A549 (cell line): ENCODE results near the gene CACFD1. TPM values are rescaled to one million over a fixed set of nuclear protein-coding genes. Genes with fewer than 3 reads are reported as not detected.

ENCODE experiments used
- ATAC-seq, 2 experiments: fragments of 200-7000 bp in 1 of 2; fragments of >200 bp in 1 of 2; cut with Nextera tagmentation in 1 of 2; cut with Tn5 transposase in 1 of 2; 3 replicates each; pipeline versions ENCODE4 v1.8.0 to v1.9.1; 2018 to 2020; ENCODE audit warnings: mild to moderate bottlenecking in 1 of 2, moderate library complexity in 1 of 2
- CTCF ChIA-PET: fragments of 300-600 bp; sonication (Branson Sonifier 250); formaldehyde crosslinking; extraction: SDS; loops from one replicate; lab custom pipeline; 2021; ENCODE audit warnings: antibody characterized with exemption, inconsistent platforms; lab: Yijun Ruan, JAX
- POLR2A ChIA-PET: fragments of 350-600 bp; formaldehyde crosslinking; extraction: SDS; loops from one replicate; lab custom pipeline; 2021; ENCODE audit warnings: antibody characterized with exemption, inconsistent platforms; lab: Yijun Ruan, JAX
- DNase-seq, 2 experiments: peaks; one replicate each; pipeline versions ENCODE4 v3.0.0 to v3.0.0-alpha.2; 2011 to 2016; ENCODE audit warnings: low read depth in 1 of 2, low spot score in 1 of 2
- FAIRE-seq: peaks from 2 replicates; lab custom pipeline; 2011; peaks lifted over from hg19 to GRCh38; lab: Jason Lieb, UNC
- H3K27ac ChIP-seq, 2 experiments: fragments of >200 bp; sonication (Bioruptor Twin); formaldehyde crosslinking; 3 replicates each; pipeline ENCODE4 v1.5.1; 2016 to 2017
- H3K4me1 ChIP-seq: fragments of >200 bp; sonication (Bioruptor Twin); formaldehyde crosslinking; 3 replicates; pipeline ENCODE4 v1.6.1; 2016
- H3K4me2 ChIP-seq: fragments of >200 bp; sonication (Bioruptor Twin); formaldehyde crosslinking; 3 replicates; pipeline ENCODE4 v1.6.1; 2016
- H3K4me3 ChIP-seq: fragments of >200 bp; sonication (Bioruptor Twin); formaldehyde crosslinking; 3 replicates; pipeline ENCODE4 v1.5.1; 2016
- H3K9me3 ChIP-seq: fragments of >200 bp; sonication (Bioruptor Twin); formaldehyde crosslinking; 3 replicates; pipeline ENCODE4 v1.6.1; 2016
- CEBPB ChIP-seq, 2 experiments: fragments of >200 bp in 1 of 2; sonication (Bioruptor Twin) in 1 of 2; formaldehyde crosslinking in 1 of 2; IDR thresholded peaks; 2 replicates each; pipeline ENCODE4 v1.6.1; 2012 to 2016
- EHMT2 ChIP-seq: fragments of 200-600 bp; sonication (generic); IDR thresholded peaks from 2 replicates; pipeline ENCODE4 v1.6.1; 2016; ENCODE audit warnings: antibody characterized with exemption, low read depth, mild to moderate bottlenecking, moderate library complexity
- GATA3 ChIP-seq: IDR thresholded peaks from 2 replicates; pipeline ENCODE4 v1.6.1; 2012; ENCODE audit warnings: borderline replicate concordance
- JUN ChIP-seq, 2 experiments: fragments of >200 bp; sonication (Bioruptor Twin); formaldehyde crosslinking; IDR thresholded peaks; 2 replicates in 1 of 2; 3 replicates in 1 of 2; pipeline ENCODE4 v1.6.1; 2016 to 2017
- MAFK ChIP-seq: fragments of 450-650 bp; IDR thresholded peaks from 2 replicates; pipeline ENCODE4 v1.6.1; 2014; ENCODE audit not compliant: partially characterized antibody
- MAZ ChIP-seq: fragments of 150-350 bp; IDR thresholded peaks from 2 replicates; pipeline ENCODE4 v1.6.1; 2014; ENCODE audit warnings: antibody characterized with exemption, low read depth, low read length, borderline replicate concordance
- PHF8 ChIP-seq: fragments of 200-600 bp; sonication (generic); IDR thresholded peaks from 2 replicates; pipeline ENCODE4 v1.6.1; 2016; ENCODE audit warnings: low read depth, mild to moderate bottlenecking, antibody characterized with exemption, moderate library complexity, borderline replicate concordance
- RARB ChIP-seq: fragments of 250-450 bp; sonication (Bioruptor Pico); IDR thresholded peaks from 2 replicates; pipeline ENCODE4 v1.8.0; 2021; ENCODE audit warnings: mild to moderate bottlenecking, moderate library complexity
- RNF2 ChIP-seq: fragments of 200-600 bp; sonication (generic); IDR thresholded peaks from 2 replicates; pipeline ENCODE4 v1.6.1; 2016; ENCODE audit warnings: low read depth, mild to moderate bottlenecking, antibody characterized with exemption, moderate library complexity, borderline replicate concordance
- TFCP2L1 ChIP-seq: fragments of 250-450 bp; sonication (Bioruptor Pico); IDR thresholded peaks from 2 replicates; pipeline ENCODE4 v1.5.0; 2021; ENCODE audit warnings: mild to moderate bottlenecking
- ZFP36 ChIP-seq: fragments of 450-650 bp; IDR thresholded peaks from 2 replicates; pipeline ENCODE4 v1.6.1; 2014; ENCODE audit warnings: borderline replicate concordance; ENCODE audit not compliant: partially characterized antibody
- WGBS: methylation state at CpG from one replicate; pipeline ENCODE4 v1.1.6; 2017; ENCODE audit errors: missing lambda C conversion rate; 5-methylcytosine and 5-hydroxymethylcytosine counted together
- polyA plus RNA-seq, 4 experiments: library from polyadenylated mRNA; depleted of rRNA in 3 of 4; stranded (reverse); fragments of >200 nt; fragmentation: RNase III in 1 of 4; extraction: RNeasy Plus Mini Kit Qiagen cat#74134 plus additional on column Dnase treatment in 1 of 4; gene quantifications; 2 replicates in 3 of 4; 3 replicates in 1 of 4; pipeline ENCODE4 v1.2.3, GENCODE V29; 2011 to 2017
- TF ChIP-seq, protein P1 (sequence below): fragments of >200 bp; sonication (Bioruptor Twin); formaldehyde crosslinking; IDR thresholded peaks from 3 replicates; pipeline ENCODE4 v1.5.1; 2016
- TF ChIP-seq, protein P2 (sequence below): IDR thresholded peaks from 2 replicates; pipeline ENCODE4 v1.6.1; 2012
- TF ChIP-seq, protein P3 (sequence below): IDR thresholded peaks from 2 replicates; pipeline ENCODE4 v1.6.1; 2012; ENCODE audit warnings: low read depth, borderline replicate concordance
- TF ChIP-seq, protein P4 (sequence below): fragments of >200 bp; sonication (Bioruptor Twin); formaldehyde crosslinking; IDR thresholded peaks from 2 replicates; pipeline ENCODE4 v1.6.1; 2016
- TF ChIP-seq, protein P5 (sequence below): fragments of 450-650 bp; IDR thresholded peaks from 2 replicates; pipeline ENCODE4 v1.6.1; 2014; ENCODE audit warnings: antibody characterized with exemption

The CACFD1 gene
- polyA plus RNA-seq, 2 of the 4 experiments (the other 2 are of a cell fraction) = 5.0 to 8.0 TPM

DNA sequence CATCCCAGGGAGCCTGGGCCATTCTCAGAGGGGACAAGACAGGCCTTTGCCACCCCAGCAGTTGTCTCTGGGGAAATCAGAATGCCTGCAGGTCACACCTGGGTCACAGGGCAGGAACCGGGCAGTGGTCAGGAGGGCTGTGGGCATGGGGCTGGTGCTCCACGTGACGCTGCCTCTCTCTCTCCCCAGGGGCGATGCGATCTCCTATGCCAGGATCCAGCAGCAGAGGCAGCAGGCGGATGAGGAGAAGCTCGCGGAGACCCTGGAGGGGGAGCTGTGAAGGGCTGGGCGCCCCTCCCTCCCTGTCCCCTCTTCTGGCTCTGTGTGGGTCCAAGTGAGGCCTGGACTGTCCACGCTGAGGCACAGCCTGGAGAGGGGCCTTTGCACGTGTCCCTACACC is 8.6 kb downstream of the CACFD1 start:
- Histone ChIP-seq H3K4me3 (no peak overlapping the region), H3K27ac (no peak overlapping the region), H3K4me2 (no peak overlapping the region), H3K9me3 (no peaks in the 10 kb centered on the region), H3K4me1 (no peaks in the 10 kb centered on the region)
- ChIA-PET CTCF (interaction anchor here (0.6 to 1.3 kb wide), 3 partner anchors 8 to 18 kb away, joined by 3 read pairs; no protein-coding TSS in a partner anchor), POLR2A (interaction anchor here (2.0 to 3.4 kb wide), 2 partner anchors 9 to 10 kb away, joined by 7 to 9 read pairs; partner anchors contain the start of genes CACFD1 and SLC2A6)
- ATAC-seq = peak in 1 of 2 experiments; percentile 10; a peak in 2 of 6 replicates
- WGBS = 97% methylated on average over 5 of the region's 11 CpGs
- FAIRE-seq = no peak
- DNase-seq = no peak
- no peak for TF ChIP-seq RARB
- TF ChIP-seq, protein P1, sequence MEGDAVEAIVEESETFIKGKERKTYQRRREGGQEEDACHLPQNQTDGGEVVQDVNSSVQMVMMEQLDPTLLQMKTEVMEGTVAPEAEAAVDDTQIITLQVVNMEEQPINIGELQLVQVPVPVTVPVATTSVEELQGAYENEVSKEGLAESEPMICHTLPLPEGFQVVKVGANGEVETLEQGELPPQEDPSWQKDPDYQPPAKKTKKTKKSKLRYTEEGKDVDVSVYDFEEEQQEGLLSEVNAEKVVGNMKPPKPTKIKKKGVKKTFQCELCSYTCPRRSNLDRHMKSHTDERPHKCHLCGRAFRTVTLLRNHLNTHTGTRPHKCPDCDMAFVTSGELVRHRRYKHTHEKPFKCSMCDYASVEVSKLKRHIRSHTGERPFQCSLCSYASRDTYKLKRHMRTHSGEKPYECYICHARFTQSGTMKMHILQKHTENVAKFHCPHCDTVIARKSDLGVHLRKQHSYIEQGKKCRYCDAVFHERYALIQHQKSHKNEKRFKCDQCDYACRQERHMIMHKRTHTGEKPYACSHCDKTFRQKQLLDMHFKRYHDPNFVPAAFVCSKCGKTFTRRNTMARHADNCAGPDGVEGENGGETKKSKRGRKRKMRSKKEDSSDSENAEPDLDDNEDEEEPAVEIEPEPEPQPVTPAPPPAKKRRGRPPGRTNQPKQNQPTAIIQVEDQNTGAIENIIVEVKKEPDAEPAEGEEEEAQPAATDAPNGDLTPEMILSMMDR = no peak
- TF ChIP-seq, all 56 proteins: peak for 0

DNA sequence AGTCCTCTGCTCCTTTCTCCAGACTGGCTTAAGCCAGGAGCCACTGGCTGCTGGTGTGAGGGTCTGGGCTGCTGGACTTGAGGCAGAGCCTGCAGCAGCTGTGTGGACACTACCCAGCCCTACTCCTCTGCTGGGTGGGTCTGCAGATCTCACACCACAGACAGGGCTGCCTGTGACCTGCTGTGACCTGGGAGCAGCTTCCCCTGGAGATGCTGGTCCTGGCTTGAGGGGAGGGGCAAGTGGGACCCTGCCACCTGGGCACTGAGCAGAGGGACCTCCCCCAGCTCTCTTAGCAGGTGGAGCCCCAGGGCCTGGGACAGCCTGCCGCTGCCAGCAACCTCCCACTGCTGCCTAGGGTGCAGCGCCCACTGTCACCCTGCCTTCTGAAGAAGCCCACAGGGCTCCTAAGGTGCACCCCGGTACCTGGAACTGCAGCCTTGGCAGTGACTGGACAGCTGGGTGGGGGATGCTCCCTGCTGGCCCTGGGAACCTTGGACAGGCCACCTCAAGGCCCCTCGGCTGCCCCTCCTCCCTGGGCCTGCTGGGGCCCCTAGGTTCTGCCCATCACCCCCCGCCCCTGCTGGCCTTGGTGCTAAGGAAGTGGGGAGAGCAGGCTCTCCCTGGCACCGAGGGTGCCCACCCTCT is 9.1 kb downstream of the CACFD1 start:
- Histone ChIP-seq H3K4me1 (no peaks in the 10 kb centered on the region), H3K4me3 (no peak overlapping the region), H3K9me3 (no peaks in the 10 kb centered on the region)
- DNase-seq = no peak
- 100% methylated on average over 1 of the region's 6 CpGs for WGBS
- no peak for FAIRE-seq
- TF ChIP-seq GATA3 = 0 out of 2 replicates have a peak, but pooled peaks have one; percentile 7
- no peak for TF ChIP-seq PHF8
- TF ChIP-seq, all 56 proteins: peak for 1
- peak in 1 of 2 experiments; percentile 9; a peak in 3 of 6 replicates for ATAC-seq
- H3K27ac ChIP-seq = no peak overlapping the region
- H3K4me2 ChIP-seq = no peak overlapping the region
- ChIA-PET POLR2A (interaction anchor here (2.0 to 3.4 kb wide), 2 partner anchors 9 kb away, joined by 7 to 9 read pairs; partner anchors contain the start of genes CACFD1 and SLC2A6), CTCF (interaction anchor here (0.6 to 1.0 kb wide), 3 partner anchors 8 to 18 kb away, joined by 3 read pairs; partner anchors contain the start of gene CACFD1)

DNA sequence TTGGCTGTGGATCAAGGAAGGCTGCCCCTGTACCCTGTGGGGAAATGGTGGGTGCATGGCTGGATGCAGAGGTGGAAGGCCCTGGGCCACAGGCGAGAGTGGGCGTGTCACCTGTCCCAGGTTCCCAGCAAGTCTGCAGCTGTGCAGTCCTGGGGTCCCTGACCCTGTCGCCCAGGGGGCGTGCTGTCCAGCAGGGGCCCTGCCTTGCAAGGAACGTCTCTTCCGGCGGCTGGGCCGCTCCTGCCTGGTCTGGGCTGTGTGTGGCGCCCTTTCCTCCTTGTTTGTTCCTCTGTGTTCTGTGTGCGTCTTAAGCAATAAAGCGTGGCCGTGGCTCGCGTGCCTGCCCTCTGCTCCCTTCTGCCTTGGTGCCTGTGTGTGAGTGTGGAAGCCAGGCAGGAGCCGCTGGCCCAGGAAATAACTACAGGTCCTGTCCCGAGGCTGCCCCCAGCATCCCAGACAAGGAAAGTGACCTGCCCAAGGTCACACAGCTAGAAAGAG is 10.7 kb downstream of the CACFD1 start:
- no peak for FAIRE-seq

DNA sequence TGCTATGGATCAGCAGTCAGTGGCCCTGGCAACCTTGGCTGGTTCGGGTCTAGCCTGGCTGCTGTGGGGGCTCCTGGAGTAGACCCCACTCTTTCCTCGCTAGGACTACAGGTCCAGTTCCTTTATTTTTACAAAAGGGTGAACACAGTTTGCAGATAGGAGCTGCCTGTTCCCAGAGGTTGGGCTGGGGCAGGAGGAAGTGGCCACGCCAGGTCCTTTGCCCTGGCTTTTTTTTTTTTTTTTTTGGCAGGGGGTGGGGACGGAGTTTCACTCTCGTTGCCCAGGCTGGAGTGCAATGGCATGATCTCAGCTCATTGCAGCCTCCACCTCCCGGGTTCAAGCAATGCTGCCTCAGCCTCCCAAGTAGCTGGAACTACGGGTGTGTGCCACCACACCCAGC is 11.2 kb downstream of the CACFD1 start:
- H3K4me3 ChIP-seq = no peak overlapping the region
- WGBS = 90% methylated on average over 7 of the region's 7 CpGs
- no peaks in the 10 kb centered on the region for H3K4me1 ChIP-seq
- H3K27ac ChIP-seq = no peak overlapping the region
- H3K9me3 ChIP-seq = no peaks in the 10 kb centered on the region
- POLR2A ChIA-PET = interaction anchor here (1.2 kb wide), 1 partner anchor 12 kb away, joined by 3 read pairs; no protein-coding TSS in a partner anchor
- ATAC-seq = no peak
- CTCF ChIA-PET = interaction anchor here (0.7 to 1.2 kb wide), 4 partner anchors 12 to 286 kb away, joined by 3 read pairs; no protein-coding TSS in a partner anchor
- TF ChIP-seq, protein P2, sequence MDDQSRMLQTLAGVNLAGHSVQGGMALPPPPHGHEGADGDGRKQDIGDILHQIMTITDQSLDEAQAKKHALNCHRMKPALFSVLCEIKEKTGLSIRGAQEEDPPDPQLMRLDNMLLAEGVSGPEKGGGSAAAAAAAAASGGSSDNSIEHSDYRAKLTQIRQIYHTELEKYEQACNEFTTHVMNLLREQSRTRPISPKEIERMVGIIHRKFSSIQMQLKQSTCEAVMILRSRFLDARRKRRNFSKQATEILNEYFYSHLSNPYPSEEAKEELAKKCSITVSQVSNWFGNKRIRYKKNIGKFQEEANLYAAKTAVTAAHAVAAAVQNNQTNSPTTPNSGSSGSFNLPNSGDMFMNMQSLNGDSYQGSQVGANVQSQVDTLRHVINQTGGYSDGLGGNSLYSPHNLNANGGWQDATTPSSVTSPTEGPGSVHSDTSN = no peak
- TF ChIP-seq, protein P3, sequence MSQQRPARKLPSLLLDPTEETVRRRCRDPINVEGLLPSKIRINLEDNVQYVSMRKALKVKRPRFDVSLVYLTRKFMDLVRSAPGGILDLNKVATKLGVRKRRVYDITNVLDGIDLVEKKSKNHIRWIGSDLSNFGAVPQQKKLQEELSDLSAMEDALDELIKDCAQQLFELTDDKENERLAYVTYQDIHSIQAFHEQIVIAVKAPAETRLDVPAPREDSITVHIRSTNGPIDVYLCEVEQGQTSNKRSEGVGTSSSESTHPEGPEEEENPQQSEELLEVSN = no peak
- no peak for TF ChIP-seq CEBPB (IDR thresholded peaks at IDR 0.05)
- no peak for TF ChIP-seq PHF8
- TF ChIP-seq, protein P4, sequence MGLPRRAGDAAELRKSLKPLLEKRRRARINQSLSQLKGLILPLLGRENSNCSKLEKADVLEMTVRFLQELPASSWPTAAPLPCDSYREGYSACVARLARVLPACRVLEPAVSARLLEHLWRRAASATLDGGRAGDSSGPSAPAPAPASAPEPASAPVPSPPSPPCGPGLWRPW = no peak
- no peak for TF ChIP-seq MAZ
- TF ChIP-seq GATA3 = no peak
- no peak for TF ChIP-seq EHMT2
- TF ChIP-seq ZFP36 = no peak
- no peak for TF ChIP-seq TFCP2L1 (CRISPR knock-in tag)
- TF ChIP-seq, protein P5, sequence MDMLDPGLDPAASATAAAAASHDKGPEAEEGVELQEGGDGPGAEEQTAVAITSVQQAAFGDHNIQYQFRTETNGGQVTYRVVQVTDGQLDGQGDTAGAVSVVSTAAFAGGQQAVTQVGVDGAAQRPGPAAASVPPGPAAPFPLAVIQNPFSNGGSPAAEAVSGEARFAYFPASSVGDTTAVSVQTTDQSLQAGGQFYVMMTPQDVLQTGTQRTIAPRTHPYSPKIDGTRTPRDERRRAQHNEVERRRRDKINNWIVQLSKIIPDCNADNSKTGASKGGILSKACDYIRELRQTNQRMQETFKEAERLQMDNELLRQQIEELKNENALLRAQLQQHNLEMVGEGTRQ = no peak
- TF ChIP-seq MAFK = no peak
- DNase-seq = no peak
- no peak for FAIRE-seq
- H3K4me2 ChIP-seq = no peak overlapping the region

More for the DNA sequence above, 10.7 kb downstream of the CACFD1 start:
- Histone ChIP-seq H3K9me3 (no peaks in the 10 kb centered on the region), H3K4me3 (no peak overlapping the region), H3K4me1 (no peaks in the 10 kb centered on the region), H3K27ac (no peak overlapping the region), H3K4me2 (no peak overlapping the region)
- CTCF ChIA-PET = interaction anchor here (0.8 to 1.2 kb wide), 3 partner anchors 11 to 66 kb away, joined by 3 read pairs; no protein-coding TSS in a partner anchor
- DNase-seq (no peak), ATAC-seq (peak in 1 of 2 experiments; percentile 12; a peak in 2 of 6 replicates)
- 84% methylated on average over 13 of the region's 16 CpGs for WGBS
- TF ChIP-seq RNF2 (no peak), JUN (IDR thresholded peaks at IDR 0.05) (peak in 1 of 2 experiments; percentile 25; a peak in 1 of 5 replicates)
- TF ChIP-seq, protein P2 = 0 out of 2 replicates have a peak, but pooled peaks have one; percentile 49
- POLR2A ChIA-PET = interaction anchor here (1.2 to 3.4 kb wide), 2 partner anchors 11 kb away, joined by 3 to 9 read pairs; partner anchors contain the start of gene CACFD1
